HG02970 (cell line): ENCODE measurements around the gene C6orf163.
"Not testable (repeated sequence)": the region's sequence is repeated elsewhere in the genome, so short reads cannot be mapped to it uniquely, and the experiment has no call there.

ENCODE experiments used
- ATAC-seq: cut with Tn5 transposase; IDR thresholded peaks from one replicate; pipeline ENCODE4 v1.9.1; 2021; ENCODE audit warnings: mild to moderate bottlenecking, moderate library complexity, moderate number of reproducible peaks; ENCODE audit not compliant: unreplicated experiment, low FRiP score

The C6orf163 gene

DNA sequence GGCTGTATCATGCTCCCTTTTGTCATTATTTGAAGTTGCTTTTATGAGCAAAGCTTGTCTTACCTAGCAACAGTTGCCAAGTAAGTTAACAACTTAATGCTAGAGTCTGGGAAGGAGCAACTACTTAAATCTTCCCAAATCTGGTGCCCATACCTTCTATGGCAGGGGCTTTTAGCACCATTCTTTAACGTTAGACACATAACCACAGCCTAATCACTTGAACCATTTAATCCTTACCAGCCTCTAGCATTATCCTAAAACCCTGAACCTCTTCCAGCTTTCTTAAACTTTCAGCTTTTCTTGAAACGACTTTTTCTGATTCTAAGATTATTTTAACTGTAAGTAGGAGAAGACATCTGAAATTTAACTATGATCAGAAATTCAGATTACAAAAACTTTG lies at the start of gene C6orf163:
Gene C6orf163, plus strand, starts transcription at position 83 of the 400 bp plus-strand sequence. Its CDS starts 287 bp downstream, at position 370.
- ATAC-seq, result no peak

DNA sequence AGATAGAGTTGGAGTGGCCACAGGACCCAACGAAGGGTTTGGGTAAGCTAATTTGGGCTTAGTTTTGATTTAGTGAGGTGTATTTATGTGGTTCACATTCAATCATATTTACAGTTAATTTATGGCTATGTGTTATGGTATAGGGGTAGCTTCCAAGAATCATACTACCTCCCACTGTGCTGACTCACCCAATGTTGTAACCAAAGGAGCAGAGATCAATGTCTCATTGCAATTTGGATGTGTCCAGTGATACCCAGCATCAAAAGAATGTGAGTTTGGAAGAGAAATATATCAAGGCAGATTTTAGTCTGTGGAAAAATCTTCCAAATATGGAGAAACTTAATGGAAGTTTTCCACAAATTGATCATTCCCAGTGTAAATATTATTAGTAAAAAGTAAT lies 47.5 kb upstream of the C6orf163 start:
- no peak for ATAC-seq

DNA sequence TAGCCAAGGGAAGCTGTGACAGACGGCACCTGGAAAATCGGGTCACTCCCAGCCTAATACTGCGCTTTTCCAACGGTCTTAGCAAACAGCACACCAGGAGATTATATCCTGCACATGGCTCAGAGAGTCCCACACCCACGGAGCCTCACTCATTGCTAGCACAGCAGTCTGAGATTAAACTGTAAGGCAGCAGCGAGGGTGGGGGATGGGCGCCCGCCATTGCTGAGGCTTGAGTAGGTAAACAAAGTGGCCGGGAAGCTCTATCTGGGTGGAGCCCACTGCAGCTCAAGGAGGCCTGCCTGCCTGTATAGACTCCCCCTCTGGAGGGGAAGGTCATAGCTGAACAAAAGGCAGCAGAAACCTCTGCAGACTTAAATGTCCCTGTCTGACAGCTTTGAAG lies 43.3 kb upstream of the C6orf163 start:
- ATAC-seq, result not testable (repeated sequence)

DNA sequence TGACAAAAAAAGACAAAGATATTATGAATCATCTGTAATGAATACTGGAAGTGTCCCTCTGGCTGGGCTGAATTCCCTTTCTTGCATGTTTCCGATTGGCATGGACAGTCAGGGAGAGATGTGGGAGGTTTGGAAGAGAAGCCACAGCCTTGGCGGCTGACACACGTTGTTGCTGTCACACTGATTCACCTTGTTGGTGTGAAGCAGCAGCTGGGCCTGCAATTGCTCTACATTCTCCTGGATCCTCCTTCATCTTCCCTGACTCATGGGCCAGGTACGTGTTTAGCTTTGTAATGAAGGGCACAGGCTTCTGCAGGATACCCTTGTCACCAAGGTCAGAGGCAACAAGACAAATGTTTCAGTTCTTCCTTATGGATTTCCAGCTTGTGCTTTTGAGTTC lies 35.6 kb upstream of the C6orf163 start:
- no peak for ATAC-seq

DNA sequence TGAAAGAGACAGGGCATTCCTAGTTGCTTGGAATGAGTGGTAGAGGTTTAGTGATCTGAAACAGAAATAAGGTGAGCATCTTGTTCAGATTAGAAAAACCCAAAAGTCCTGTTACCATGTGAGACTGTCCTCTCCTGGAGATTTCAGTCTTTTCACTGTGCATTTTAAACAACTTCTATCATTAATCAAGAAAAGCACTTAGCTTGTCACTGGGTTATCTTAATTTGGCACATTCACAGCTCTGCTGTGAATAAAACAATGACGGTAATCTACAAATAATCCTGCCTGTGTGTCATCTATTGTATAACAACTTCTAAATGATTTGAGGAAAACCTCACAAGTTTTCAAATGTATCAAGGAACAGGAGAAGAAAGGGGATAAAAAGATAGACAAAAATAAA lies 31.8 kb upstream of the C6orf163 start:
- no peak for ATAC-seq

DNA sequence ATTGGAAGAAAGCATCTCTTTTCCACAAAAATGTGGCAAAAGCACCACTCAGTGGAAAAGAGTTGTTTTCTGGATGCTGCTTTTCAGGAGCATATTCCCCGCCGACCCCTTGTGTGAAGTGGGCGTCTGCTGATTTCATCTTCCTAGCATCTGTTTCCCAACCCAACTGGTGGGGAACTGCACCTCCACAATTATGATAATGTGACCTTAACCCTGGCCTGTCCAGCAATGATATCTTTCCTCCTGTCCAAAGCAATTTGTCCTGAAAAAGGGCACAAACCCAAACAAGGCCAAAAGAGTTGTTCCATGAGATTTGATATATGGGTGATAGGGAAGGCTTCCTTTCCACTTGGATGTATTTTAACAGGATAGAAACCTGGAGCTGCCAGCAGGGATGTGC lies 29.5 kb upstream of the C6orf163 start:
- ATAC-seq, result no peak

DNA sequence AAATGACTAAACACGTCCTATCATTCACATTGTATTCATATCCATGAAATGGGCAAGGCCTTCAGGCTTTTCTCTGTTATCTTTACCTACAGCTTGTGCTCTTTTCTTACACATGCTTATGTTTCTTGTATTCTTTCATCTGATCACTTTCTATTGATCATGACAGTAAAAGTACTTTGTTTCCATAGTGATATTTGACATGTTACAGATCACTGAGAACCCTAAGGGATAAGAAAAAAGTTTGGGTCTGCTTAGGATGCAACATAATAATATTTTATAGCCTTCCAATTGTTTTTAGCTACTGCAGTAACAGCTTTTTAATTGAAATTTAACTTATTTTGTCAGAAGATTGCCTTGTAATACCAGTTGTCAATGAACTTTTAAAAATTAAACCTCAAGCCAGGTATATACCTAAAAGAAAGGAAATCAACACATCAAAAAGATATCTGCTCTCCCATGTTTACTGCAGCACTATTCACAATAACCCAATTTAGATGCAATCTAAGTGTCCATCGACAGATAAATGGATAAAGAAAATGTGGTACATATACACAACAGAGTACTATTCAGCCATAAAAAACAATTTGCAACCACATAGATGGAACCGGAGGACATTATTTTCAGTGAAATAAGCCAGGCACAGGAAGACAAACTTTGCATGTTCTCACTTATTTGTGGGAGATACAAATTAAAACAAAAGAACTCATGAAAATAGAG lies 25.2 kb upstream of the C6orf163 start:
- ATAC-seq, result no peak

DNA sequence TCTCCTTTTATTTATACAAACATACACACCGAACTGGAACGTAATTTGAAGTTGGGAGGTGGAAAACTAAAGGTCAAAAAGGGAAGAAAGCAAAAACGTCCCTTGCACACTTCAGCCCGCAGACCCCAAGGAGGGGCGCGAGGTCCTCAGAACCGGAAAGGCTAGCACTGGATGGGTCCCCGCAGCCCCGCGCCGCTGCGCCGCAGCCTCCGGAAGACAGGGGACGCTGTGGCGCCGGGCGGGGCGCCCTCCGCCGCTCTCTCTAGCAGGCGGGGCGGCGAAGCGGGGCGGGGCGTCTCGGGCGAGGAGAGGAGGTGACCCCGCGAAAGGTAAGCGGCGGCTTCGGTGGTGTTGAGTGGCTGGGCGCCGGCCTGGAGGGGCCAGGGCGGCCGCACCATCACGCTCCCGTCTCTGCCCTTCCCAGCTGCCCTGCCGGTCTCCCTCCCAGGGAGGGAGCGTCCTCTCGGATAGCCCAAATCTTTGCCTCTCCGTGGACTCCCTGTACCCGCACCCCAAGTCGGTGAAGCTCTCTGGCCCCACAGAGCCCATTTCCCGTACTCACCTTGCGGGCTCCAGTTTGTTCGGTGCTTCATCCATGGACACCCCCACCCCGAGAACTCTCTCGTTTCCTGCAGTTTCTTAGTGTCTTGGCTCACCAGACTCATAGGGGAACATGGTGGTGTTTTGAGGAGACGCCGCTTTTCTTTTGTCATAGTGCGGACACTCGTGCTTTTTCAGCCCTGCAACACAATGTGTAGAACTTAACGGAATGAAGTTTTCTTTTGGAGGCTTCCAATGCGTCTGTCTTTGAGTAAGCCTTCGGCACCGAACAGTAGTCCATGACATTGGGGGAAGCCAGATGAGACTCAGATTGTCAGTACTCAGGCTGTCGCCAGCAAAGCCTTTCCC lies 22.1 kb upstream of the C6orf163 start, which contains the start of gene SMIM8:
Gene SMIM8, plus strand, starts transcription at position 285 of the 909 bp plus-strand sequence. CDS start 14,444 bp downstream, outside the sequence.
- peak; percentile 99 for ATAC-seq

DNA sequence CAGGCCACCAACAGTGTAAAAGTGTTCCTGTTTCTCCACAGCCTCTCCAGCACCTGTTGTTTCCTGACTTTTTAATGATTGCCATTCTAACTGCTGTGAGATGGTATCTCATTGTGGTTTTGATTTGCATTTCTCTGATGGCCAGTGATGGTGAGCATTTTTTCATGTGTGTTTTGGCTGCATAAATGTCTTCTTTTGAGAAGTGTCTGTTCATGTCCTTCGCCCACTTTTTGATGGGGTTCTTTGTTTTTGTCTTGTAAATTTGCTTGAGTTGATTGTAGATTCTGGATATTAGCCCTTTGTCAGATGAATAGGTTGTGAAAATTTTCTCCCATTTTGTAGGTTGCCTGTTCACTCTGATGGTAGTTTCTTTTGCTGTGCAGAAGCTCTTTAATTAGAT lies 20.7 kb upstream of the C6orf163 start:
- not testable (repeated sequence) for ATAC-seq

DNA sequence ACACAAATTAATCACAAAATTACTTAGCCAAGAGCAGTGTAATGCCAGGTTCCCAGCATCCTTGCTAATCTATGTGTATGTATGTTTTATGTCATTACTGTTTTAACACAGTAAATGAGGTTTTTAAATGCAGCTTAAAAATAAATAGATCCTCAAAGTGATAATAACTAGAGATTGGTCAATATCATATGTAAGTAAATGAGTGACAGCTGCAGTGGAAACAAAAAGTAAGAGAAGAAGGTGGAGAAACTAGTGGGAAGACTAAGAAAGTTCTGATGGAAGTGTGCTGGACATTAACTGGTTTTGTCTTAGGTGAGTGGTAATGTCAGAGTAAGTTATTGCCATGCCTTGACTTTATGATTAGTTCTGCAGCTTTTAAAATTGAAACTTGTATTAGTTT lies 13.7 kb upstream of the C6orf163 start:
- ATAC-seq, result no peak

DNA sequence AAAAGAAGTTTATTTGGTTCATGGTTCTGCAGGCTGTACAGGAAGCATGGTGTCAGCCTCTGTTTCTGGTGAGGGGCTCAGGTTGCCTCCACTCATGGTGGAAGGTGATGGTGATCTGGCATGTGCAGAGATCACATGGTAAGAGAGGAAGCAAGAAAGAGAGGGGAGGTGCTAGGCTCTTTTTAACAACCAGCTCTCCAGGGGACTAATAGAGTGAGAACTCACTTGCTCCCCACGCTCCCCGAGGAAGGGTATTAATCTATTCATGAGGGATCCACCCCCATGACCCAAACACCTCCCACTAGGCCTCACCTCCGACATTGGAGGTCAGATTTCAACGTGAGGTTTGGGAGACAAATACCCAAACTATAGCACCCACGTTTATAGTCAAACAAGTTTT lies 11.6 kb upstream of the C6orf163 start:
- no peak for ATAC-seq

DNA sequence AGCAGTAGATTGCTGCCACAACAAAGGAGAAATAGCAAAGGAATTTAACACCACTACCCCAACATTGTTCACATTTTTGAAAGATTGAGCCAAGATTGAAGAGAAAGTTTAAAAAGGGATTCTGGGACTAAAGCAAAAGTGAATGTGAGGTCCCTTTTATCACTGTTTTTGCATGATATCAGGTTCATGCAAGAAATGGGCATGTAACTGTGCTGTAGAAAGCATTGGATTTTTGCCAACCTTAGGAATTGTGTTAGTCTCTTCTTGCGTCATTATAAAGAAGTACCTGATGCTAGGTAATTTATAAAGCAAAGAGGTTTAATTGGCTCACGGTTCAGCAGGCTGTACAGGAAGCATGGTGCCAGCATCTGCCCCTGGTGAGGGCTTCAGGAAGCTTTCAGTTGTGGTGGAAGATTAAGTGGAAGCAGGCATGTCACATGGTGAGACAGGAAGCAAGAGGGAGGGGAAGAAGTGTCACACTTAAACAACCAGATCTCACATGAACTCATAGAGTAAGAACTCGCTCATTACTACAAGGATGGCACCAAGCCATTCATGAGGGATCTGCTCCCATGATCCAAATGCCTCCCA lies 10.9 kb upstream of the C6orf163 start:
- ATAC-seq, result no peak

DNA sequence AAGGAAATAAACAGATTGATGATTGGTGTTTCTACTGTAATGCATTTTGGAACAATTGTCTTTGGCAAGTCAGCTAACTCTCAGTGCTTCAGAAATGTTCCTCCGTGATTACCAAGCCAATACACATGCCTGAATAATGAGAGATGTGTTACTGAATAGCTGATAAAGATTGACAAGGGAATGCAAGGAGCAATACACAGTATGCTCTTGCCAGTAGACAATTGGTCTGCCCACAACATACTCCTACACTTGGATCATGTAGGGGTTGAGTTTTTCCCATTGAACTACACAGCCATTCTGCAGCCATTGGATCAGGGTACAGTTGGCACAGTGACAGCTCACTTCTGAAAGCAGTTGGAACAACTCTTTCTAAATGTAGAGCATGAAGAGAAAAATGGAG lies 9.9 kb upstream of the C6orf163 start:
- no peak for ATAC-seq

DNA sequence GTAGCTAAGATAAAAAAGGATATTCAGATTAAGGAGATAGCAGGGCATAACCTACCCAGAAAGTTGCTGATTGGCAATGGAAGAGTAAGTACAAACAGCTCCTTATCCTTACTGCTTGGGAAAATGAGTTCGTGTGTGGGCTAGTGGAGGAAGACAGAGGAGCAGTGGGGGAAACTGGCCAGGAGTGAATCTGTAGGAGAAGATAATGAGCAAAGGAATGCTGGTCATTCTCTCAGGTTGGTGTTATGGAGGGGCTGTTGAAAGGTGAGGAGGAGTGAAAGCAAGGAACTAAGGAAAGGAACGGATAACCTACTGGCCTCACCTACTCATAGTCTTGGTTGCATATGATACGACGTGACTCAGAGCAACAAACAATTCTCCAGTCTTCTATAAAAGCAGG lies 8.2 kb upstream of the C6orf163 start:
- no peak for ATAC-seq

DNA sequence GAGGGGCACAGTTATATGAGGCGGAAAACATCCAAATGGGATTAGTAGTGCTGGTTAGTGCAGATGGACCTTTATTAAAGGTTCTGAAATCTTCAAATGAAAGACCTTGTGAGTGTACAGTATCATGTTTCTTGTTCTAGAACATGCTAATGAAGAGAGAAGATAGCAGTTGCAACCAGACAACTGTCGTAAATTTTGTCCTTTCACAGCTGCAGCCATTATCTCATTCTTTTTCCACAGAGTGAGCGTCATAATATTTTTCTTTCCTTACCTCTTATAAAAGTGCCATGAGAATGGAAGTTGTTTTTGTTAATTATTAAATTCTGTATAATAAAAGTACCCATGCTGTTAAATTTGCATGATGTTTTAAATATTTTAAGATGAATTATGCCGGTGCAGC lies 4.4 kb upstream of the C6orf163 start:
- ATAC-seq, result no peak

DNA sequence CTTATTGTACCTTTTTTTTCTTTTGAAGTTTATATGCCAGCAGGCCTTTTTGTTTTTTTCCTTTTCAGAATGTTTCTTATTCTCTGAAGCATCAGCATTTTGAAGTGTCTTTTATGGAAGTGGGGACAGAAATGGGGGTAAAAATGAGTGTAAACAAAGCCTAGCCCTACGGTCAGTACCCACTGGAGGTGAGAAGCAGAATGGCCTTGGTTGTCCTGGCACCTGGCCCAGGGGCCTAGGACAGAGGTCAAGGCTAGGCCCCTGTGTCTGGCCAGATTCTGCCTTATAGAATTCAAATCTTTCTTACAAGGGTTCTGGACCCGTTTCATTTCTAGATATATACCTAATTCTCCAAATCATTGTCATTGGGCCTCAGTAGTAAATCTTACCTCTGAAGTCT lies 3.5 kb upstream of the C6orf163 start:
- no peak for ATAC-seq

DNA sequence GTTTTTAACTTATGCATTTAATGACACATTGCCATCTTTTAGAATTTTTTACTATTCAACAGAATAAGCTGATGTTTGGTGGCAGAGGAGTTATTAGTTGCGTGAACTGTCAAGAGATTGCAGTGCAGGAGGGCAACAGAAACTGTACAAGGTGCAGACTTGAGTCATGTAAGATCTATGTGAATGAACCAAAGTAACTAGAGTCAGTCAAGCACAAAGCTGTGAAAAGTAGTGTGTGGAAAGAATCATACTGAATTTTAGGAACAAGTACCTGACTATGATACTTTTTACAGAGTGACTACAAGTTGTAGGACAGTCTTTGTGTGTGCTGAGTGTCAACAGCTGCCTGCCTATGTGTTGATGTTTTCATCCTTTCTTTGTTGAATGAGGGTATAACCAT lies 2.7 kb upstream of the C6orf163 start:
- ATAC-seq, result peak; percentile 55

DNA sequence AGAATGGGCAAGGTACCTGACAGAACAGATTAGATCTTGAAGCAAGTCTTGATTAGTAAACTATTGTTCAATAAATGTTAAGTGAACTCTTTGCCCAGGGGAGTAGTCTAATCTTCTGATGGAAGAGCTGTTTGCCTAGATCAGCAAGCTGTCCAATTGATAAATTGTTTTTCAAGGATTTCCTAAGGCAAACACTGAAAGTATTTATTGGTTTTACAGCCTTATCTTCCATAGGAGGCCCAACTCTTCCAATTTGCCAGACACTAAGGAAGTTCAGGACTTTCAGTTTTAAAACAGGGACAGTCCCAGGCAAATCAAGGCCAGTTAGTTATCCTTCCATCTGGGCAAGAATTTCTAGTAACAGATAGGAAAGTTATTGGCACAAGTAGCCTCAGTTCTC lies 1.8 kb upstream of the C6orf163 start:
- no peak for ATAC-seq

DNA sequence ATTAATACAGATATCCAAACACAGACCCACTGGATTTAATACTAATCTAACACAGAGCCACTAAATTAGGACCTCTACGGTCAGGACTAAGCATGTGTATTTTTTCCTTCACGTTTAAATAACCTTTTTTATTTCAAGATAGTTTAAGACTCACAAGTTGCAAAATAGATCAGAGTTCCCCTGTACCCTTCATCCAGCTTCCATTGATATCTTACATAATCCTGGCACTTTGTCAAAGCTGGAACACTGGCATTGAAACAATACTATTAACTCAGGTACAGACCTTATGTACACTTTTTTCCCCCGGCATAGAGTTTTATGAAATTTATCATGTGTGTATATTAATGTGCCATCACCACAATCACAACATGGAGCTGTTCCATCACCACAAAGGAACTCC lies 2.1 kb downstream of the C6orf163 start:
- ATAC-seq, result no peak

DNA sequence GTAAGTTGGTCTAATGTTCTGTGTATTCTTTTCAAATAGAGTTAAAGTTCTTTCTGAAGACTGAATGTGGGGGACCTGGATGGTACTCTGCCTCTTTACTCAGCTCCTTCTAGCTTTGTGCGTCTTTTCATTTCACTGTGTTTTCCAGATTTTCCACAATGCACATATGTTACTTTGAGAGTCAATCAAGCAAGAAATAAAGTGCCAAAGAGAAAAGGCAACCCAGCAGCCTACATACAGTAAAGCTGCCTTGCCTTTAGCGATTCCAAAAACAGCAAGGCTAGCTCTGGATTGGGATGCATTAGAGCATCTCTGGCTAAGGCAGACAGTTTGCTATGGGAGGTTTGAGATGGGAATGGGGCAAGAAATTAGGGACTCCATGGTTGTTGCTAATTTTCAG lies 5.3 kb downstream of the C6orf163 start:
- ATAC-seq, result no peak

DNA sequence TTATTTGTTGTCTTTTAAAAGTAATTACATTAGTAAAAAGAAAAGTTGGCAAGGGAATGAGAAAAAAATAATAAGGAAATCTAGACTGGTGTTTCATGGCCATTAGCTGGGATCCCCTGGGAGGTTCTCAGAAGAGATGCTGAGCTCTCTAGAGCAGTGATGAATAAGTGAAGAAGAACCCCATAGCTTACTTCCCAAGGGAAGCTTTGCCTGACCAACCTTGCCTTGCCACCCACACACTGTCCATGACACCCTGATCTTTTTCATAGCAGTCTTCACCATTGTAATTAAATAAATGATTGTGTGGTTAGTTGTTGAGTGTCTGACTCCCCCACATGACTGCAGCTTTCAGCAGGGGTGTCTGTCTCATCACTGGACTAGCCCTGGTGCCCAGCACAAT lies 5.9 kb downstream of the C6orf163 start:
- no peak for ATAC-seq
